Fibroblast of mammary gland (primary cell): Measurements from ENCODE around the gene C1orf159.
A peak's percentile ranks its signal among the peaks of the same experiment; 100 is the strongest.

Experiments used
- DNase-seq: peaks from one replicate; pipeline ENCODE4 v3.0.0-alpha.2; 2010; ENCODE audit warnings: low read depth
- H3K4me3 ChIP-seq: 2 replicates; pipeline ENCODE4 v1.5.1; 2011; ENCODE audit warnings: low read depth, mild to moderate bottlenecking, low read length, moderate library complexity; ENCODE audit not compliant: control insufficient read depth
- TF ChIP-seq, protein P1 (sequence below): conservative IDR thresholded peaks from 2 replicates; pipeline ENCODE4 v1.5.1; 2011; ENCODE audit warnings: low read depth, low read length, inconsistent platforms; ENCODE audit not compliant: control insufficient read depth, insufficient read depth

The C1orf159 gene

DNA sequence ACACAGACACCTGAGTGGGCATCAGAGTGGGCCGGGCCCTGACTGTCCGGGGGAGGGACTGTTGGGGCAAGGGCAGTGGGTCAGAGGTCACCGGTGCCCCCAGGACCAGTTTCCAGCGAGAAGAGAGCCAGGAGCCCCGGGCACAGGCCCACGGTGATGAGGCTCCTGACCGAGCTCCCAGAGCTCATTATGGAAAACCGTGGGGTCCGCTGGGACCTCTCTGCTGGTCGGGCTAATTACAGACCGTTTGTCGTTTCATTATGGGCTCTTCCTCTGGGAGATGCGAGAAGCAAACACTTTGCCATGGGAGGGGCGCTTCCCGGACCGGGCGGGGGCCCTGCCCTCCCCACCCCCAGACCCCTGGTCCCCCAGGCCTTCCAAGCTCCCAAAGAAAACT lies 45.8 kb upstream of the C1orf159 start:
- no peak for DNase-seq
- no peak overlapping the region for H3K4me3 ChIP-seq
- TF ChIP-seq, protein P1, sequence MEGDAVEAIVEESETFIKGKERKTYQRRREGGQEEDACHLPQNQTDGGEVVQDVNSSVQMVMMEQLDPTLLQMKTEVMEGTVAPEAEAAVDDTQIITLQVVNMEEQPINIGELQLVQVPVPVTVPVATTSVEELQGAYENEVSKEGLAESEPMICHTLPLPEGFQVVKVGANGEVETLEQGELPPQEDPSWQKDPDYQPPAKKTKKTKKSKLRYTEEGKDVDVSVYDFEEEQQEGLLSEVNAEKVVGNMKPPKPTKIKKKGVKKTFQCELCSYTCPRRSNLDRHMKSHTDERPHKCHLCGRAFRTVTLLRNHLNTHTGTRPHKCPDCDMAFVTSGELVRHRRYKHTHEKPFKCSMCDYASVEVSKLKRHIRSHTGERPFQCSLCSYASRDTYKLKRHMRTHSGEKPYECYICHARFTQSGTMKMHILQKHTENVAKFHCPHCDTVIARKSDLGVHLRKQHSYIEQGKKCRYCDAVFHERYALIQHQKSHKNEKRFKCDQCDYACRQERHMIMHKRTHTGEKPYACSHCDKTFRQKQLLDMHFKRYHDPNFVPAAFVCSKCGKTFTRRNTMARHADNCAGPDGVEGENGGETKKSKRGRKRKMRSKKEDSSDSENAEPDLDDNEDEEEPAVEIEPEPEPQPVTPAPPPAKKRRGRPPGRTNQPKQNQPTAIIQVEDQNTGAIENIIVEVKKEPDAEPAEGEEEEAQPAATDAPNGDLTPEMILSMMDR = no peak

DNA sequence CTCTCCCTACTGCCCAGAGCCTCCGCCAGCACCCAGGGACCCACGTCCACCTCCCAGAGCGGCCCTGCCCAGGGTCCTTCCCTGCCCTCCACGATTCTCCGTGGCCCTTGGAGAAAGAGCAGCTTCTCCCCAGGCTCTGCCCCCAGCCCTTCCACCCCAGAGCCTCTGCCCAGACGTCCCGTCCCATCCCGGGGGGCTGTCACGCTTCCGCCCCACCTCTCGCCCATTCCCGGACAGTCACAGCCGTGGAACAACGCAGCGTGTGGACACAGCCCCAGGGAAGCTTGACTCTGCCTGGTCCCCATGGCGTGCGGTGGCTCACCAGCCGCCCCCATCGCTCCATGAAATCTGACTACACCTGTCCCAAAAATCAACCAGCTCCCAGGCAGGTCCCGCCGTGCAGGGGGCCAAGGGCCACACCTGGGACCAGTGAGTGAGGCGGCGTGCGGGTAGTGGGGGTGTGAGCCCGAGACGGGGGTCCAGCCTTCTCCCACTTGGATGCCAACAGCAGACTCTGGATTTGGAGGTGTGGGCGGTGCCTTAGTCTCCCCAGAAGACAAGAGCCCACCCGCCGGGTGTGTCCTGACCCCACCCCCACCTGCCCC lies 45.3 kb upstream of the C1orf159 start:
- no peak overlapping the region for H3K4me3 ChIP-seq
- DNase-seq = no peak
- TF ChIP-seq, protein P1 = no peak

DNA sequence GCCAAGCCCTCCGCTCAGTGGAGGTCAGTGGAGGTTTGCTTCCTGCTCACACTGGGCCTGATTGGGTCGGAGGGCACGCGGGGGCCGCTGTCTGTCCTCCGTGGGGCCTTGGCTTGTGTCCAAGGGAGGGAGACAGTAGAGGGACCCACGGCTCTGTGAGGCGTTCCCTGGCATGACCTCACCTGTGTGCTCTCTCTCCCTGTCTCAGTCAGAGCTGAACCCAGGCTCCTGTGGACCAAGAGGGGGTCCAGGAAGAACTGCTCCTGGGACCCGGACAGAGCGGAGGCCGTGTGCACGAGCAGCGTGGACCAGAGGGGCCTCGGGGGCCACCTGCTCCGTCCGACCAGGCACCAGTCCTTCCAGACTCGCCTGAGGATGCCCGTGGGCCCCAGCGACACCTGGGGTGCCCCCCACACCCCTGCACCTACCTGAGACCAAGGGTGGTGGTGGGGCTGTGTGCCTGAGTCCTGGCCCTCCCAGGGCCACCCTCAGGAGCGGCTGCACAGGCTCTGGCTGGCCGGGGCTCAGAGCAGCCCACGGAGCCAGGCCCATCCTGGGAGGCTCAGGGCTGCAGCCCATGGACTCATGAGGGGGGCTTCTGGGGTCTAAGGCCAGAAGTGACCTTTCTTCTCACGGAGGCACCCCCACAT lies 44.5 kb upstream of the C1orf159 start:
- H3K4me3 ChIP-seq = no peak overlapping the region
- TF ChIP-seq, protein P1 = no peak
- DNase-seq = no peak

DNA sequence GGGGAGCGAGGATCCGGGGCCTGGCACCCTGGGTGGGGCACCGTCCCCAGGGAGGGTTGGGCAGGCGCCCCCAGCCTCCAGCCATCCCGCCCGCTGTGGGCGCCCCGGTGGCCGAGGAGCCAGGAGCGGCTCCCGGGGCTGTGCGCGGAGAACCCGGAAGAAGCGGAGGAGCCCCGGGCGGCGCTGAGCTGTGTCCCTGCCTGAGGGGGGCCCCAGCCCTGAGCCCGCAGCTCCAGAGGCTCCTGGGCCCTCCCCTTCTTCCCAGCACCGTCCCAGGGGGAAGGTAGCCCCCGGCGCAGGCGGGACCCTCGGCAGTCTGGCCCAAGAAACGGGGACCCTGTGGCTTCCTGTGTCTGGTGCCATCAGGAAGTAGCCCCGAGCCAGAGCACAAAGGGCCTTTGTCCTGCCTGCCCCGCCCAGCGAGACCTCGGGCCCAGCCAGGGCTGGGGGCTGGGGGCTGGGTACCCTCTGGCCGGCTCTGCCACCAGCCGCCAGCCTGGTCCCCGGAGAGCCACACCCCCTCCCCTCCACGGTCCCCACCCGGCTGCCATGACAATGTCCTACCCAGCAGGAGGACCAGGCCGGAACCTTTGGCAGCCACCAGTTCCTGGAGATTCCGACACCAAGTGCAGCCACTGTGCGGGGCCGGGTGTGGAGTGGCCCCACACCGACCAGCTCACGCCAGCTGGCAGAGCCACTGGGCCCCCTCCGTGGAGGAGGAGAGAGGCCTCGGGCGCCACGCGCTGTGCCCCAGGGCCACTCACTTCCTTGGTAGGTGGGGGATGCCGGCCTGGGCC lies 42.2 kb upstream of the C1orf159 start:
- peak; percentile 1 for DNase-seq
- peak overlapping the region; percentile 51 for H3K4me3 ChIP-seq
- TF ChIP-seq, protein P1 = no peak

DNA sequence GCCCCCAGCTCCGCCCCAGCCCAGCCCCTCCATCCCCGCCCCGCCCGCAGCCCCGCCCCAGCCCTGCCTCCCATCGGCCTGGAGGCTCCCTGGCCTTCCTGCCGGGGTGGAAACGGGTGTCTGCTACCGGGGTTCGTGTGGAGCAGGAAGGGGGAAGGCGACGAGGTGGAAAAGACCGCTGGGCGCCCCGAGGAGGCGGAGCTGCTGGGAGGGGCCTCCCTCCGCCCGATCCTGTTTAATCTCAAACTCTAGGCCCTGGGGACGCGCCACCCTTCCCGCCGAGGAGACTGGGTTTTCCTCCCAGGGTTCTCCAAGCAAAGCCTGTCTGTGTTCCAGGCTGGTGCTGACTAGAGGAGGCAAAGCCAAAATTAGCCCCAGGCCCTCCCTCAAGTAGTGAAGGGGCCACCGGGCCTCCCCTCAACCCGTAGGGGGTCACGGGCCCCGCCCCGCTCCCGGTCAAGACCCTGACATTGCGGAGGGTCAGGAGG lies 41.6 kb upstream of the C1orf159 start:
- peak; percentile 84 for DNase-seq
- TF ChIP-seq, protein P1 = no peak
- peak overlapping the region; percentile 51 for H3K4me3 ChIP-seq

DNA sequence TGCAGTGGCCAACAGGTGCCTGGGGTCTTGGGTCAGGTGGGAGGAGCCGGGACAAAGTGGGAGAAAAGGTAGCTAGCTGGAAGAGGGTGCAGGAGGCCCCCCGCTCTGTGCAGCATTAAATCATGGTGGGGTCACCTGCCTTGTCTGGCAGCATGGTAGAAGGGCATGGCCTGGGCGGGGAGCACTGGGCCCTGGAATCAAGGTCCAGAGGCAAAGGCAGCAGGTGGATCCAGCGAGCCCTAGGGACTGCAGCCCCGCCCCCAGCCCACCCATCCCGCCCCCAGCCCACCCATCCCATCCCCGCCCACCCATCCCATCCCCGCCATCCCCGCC lies 41.1 kb upstream of the C1orf159 start:
- H3K4me3 ChIP-seq = no peak overlapping the region
- TF ChIP-seq, protein P1 = no peak

More for the DNA sequence above, 41.1 kb upstream of the C1orf159 start:
- no peak for DNase-seq
